Right lobe of liver (tissue), 4 donors: ENCODE results near the gene MAPKAPK2.

Source experiments
- CTCF ChIP-seq, 4 donors: fragments of 200-600 bp in 3 of 4; fragments of 450-650 bp in 1 of 4; IDR thresholded peaks; one replicate each; pipeline versions ENCODE4 v1.5.1 to v1.8.0; 2016 to 2022; ENCODE audit warnings: antibody characterized with exemption in 4 of 4, mild to moderate bottlenecking in 2 of 4
- POLR2A ChIP-seq: fragments of 450-650 bp; IDR thresholded peaks from one replicate; pipeline ENCODE4 v1.6.1; 2017; ENCODE audit warnings: antibody characterized with exemption, mild to moderate bottlenecking
- donor health status: DM: no; HTN: no; CAD: no.
- donor health status: DM: no; HTN: no; CAD: no.
- donor health status: DM: no; HTN: yes; CAD: no.

- TF ChIP-seq CTCF (IDR thresholded peaks at IDR 0.05) (no peak), POLR2A (no peak)
Measured at GRCh38 chr1:206732992-206733391, 48.3 kb downstream of the MAPKAPK2 start.
